Breast epithelium (tissue), 4 donors: Measurements from ENCODE around the gene MPP3. TPM values are rescaled to one million over a fixed set of nuclear protein-coding genes. Genes with fewer than 3 reads are reported as not detected.
"Not testable (repeated sequence)": the region's sequence is repeated elsewhere in the genome, so short reads cannot be mapped to it uniquely, and the experiment has no call there.

Source experiments
- DNase-seq, 2 donors: peaks; one replicate each; pipeline ENCODE4 v3.0.0-alpha.2; 2019; ENCODE audit warnings: low spot score in 2 of 2
- H3K27ac ChIP-seq, 2 donors: fragments of 200-600 bp; sonication (generic) in 1 of 2; one replicate each; pipeline ENCODE4 v1.5.1; 2016 to 2019; ENCODE audit warnings: mild to moderate bottlenecking in 1 of 2
- H3K27me3 ChIP-seq, 2 donors: fragments of 200-600 bp; sonication (generic) in 1 of 2; one replicate each; pipeline versions ENCODE4 v1.5.1 to v1.6.0; 2017 to 2019; ENCODE audit warnings: control low read depth in 1 of 2, mild to moderate bottlenecking in 1 of 2
- H3K36me3 ChIP-seq: fragments of 200-600 bp; one replicate; pipeline ENCODE4 v1.5.1; 2019
- H3K4me1 ChIP-seq, 2 donors: fragments of 200-600 bp; sonication (generic); one replicate each; pipeline ENCODE4 v1.5.1; 2016 to 2019; ENCODE audit warnings: control low read depth in 1 of 2
- H3K4me3 ChIP-seq, 3 donors: fragments of 200-600 bp; sonication (generic); 1 replicate in 2 of 3; 2 replicates in 1 of 3; pipeline ENCODE4 v1.5.1; 2016 to 2019; ENCODE audit warnings: mild to moderate bottlenecking in 3 of 3, moderate library complexity in 2 of 3
- H3K9me3 ChIP-seq, 2 donors: fragments of 200-600 bp; sonication (generic) in 1 of 2; one replicate each; pipeline ENCODE4 v1.5.1; 2016 to 2019; ENCODE audit warnings: control low read depth in 1 of 2
- POLR2A ChIP-seq: fragments of 450-650 bp; IDR thresholded peaks from one replicate; pipeline ENCODE4 v1.6.1; 2016; ENCODE audit warnings: antibody characterized with exemption, mild to moderate bottlenecking, moderate library complexity
- POLR2AphosphoS5 ChIP-seq, 3 donors: sonication (generic); formaldehyde crosslinking; IDR thresholded peaks; one replicate each; pipeline ENCODE4 v1.6.1; 2017; ENCODE audit warnings: antibody characterized with exemption in 3 of 3
- intact Hi-C: fragments of 100-400 bp; cut with DNase I; formaldehyde crosslinking; loops from one replicate; pipeline ENCODE4 v1.15.1; 2023; ENCODE audit warnings: low total_unique reads
- total RNA-seq, 3 donors: library from RNA; depleted of rRNA; stranded (reverse); fragments of >200 nt; gene quantifications; one replicate each; pipeline ENCODE4 v1.1.0, GENCODE V29; 2016
- TF ChIP-seq, protein P1 (sequence below), 3 donors: fragments of 450-650 bp; IDR thresholded peaks; one replicate each; pipeline ENCODE4 v1.5.1; 2016 to 2017; ENCODE audit warnings: antibody characterized with exemption in 3 of 3, mild to moderate bottlenecking in 3 of 3, moderate library complexity in 3 of 3

MPP3 gene
- total RNA-seq, 3 donors from 2014 or later = 24.2 to 26.3 (median 26.2) TPM

GRCh38 chr17:43803758-43804157 is 29.2 kb downstream of the MPP3 start:
- Histone ChIP-seq H3K27ac (no peak overlapping the region), H3K4me3 (no peak overlapping the region), H3K9me3 (no peaks in the 10 kb centered on the region), H3K36me3 (no peaks in the 10 kb centered on the region), H3K27me3 (no peaks in the 10 kb centered on the region), H3K4me1 (no peaks in the 10 kb centered on the region)
- intact Hi-C loops = no loop called here
- TF ChIP-seq POLR2A (no peak), POLR2AphosphoS5 (IDR thresholded peaks at IDR 0.05) (no peak)
- TF ChIP-seq, protein P1, sequence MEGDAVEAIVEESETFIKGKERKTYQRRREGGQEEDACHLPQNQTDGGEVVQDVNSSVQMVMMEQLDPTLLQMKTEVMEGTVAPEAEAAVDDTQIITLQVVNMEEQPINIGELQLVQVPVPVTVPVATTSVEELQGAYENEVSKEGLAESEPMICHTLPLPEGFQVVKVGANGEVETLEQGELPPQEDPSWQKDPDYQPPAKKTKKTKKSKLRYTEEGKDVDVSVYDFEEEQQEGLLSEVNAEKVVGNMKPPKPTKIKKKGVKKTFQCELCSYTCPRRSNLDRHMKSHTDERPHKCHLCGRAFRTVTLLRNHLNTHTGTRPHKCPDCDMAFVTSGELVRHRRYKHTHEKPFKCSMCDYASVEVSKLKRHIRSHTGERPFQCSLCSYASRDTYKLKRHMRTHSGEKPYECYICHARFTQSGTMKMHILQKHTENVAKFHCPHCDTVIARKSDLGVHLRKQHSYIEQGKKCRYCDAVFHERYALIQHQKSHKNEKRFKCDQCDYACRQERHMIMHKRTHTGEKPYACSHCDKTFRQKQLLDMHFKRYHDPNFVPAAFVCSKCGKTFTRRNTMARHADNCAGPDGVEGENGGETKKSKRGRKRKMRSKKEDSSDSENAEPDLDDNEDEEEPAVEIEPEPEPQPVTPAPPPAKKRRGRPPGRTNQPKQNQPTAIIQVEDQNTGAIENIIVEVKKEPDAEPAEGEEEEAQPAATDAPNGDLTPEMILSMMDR (IDR thresholded peaks at IDR 0.05) = no peak
- DNase-seq = no peak

DNA sequence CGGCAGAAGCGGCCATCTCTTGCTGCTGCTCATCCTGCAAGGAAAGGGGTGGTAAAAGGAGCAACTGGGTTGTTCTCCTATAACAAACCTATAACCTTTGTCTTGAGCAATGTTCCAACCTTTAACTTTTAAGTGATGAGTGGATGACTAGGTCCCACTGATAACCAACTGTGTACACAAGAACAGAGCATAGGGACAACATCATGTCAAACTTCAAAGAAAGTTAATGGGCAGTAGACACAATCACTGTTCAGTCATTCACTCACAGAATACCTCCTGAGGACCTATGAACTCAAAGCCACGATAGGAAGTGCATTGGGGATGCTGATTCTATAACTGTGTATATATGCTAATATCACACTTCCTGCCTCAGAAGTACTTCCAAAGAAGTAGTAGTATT is 31.1 kb downstream of the MPP3 start:
- Histone ChIP-seq H3K4me1 (no peaks in the 10 kb centered on the region), H3K27me3 (no peaks in the 10 kb centered on the region), H3K36me3 (no peaks in the 10 kb centered on the region), H3K9me3 (no peaks in the 10 kb centered on the region), H3K4me3 (no peak overlapping the region), H3K27ac (no peak overlapping the region)
- DNase-seq = no peak
- intact Hi-C loops = no loop called here
- TF ChIP-seq POLR2AphosphoS5 (IDR thresholded peaks at IDR 0.05) (no peak), POLR2A (no peak)
- TF ChIP-seq, protein P1 (IDR thresholded peaks at IDR 0.05) = no peak

GRCh38 chr17:43800736-43801135 is 32.2 kb downstream of the MPP3 start:
- no peak for DNase-seq
- Histone ChIP-seq H3K4me1 (no peaks in the 10 kb centered on the region), H3K9me3 (no peaks in the 10 kb centered on the region), H3K27me3 (no peaks in the 10 kb centered on the region), H3K4me3 (no peak overlapping the region), H3K27ac (no peak overlapping the region), H3K36me3 (no peaks in the 10 kb centered on the region)
- TF ChIP-seq POLR2AphosphoS5 (IDR thresholded peaks at IDR 0.05) (no peak), POLR2A (no peak)
- TF ChIP-seq, protein P1 (IDR thresholded peaks at IDR 0.05) = no peak
- intact Hi-C loops = no loop called here

- H3K27ac ChIP-seq = no peak overlapping the region
- no peaks in the 10 kb centered on the region for H3K4me1 ChIP-seq
- no peaks in the 10 kb centered on the region for H3K36me3 ChIP-seq
- DNase-seq = no peak
- no peaks in the 10 kb centered on the region for H3K9me3 ChIP-seq
- H3K27me3 ChIP-seq = no peaks in the 10 kb centered on the region
- no peak overlapping the region for H3K4me3 ChIP-seq
- intact Hi-C loops = no loop called here
- no peak for TF ChIP-seq POLR2A
- TF ChIP-seq, protein P1 (IDR thresholded peaks at IDR 0.05) = no peak
- TF ChIP-seq POLR2AphosphoS5 (IDR thresholded peaks at IDR 0.05) = no peak
These were observed 33.9 kb downstream of the MPP3 start for GRCh38 chr17:43799047-43799446.

GRCh38 chr17:43798024-43798423 is 34.9 kb downstream of the MPP3 start:
- H3K27me3 ChIP-seq, H3K4me1 ChIP-seq, H3K27ac ChIP-seq, H3K4me3 ChIP-seq, DNase-seq, H3K9me3 ChIP-seq, intact Hi-C loops, H3K36me3 ChIP-seq: not testable (repeated sequence)

DNA sequence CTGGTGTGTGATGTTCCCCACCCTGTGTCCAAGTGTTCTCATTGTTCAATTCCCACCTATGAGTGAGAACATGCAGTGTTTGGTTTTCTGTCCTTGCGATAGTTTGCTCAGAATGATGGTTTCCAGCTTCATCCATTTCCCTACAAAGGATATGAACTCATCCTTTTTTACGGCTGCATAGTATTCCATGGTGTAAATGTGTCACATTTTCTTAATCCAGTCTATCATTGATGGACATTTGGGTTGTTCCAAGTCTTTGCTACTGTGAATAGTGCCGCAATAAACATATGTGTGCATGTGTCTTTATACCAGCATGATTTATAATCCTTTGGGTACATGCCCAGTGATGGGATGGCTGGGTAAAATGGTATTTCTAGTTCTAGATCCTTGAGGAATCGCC is 40.3 kb downstream of the MPP3 start:
- intact Hi-C loops, H3K27ac ChIP-seq, H3K9me3 ChIP-seq, DNase-seq, H3K36me3 ChIP-seq, H3K27me3 ChIP-seq, H3K4me1 ChIP-seq, H3K4me3 ChIP-seq: not testable (repeated sequence)
